ENCODE results near the gene RIC8A. TPM values are rescaled to one million over a fixed set of nuclear protein-coding genes. Genes with fewer than 3 reads are reported as not detected.

The RIC8A gene
- polyA plus RNA-seq, 2 of the 4 experiments (the other 2 are of a cell fraction), result 82.0 to 101 TPM

- H3K4me1 ChIP-seq, result no peaks in the 10 kb centered on the region
- POLR2A ChIA-PET, result interaction anchor here (1.1 kb wide), 1 partner anchor 20 kb away, joined by 4 read pairs; the partner anchor contains the start of genes BET1L and RIC8A
- H3K4me3 ChIP-seq, result no peak overlapping the region
- CTCF ChIA-PET, result interaction anchor here (0.8 to 2.5 kb wide), 5 partner anchors 12 to 176 kb away, joined by 3 to 9 read pairs (median 3); no protein-coding TSS in a partner anchor
- ATAC-seq (no peak), FAIRE-seq (no peak), DNase-seq (ENCODE audit: low read depth in 1 of 2, low spot score in 1 of 2) (no peak)
- no peak overlapping the region for H3K27ac ChIP-seq
- WGBS (ENCODE audit: missing lambda C conversion rate), result 81% methylated on average over 6 of the region's 6 CpGs
- no peak overlapping the region for H3K4me2 ChIP-seq
- H3K9me3 ChIP-seq, result no peaks in the 10 kb centered on the region
- TF ChIP-seq KDM1A (IDR thresholded peaks at IDR 0.05; ENCODE audit: low read depth) (no peak), RCOR1 (IDR thresholded peaks at IDR 0.05; ENCODE audit: low read depth, low read length) (no peak), TFCP2L1 (CRISPR knock-in tag; IDR thresholded peaks at IDR 0.05) (no peak), NFE2L2 (conservative IDR thresholded peaks at IDR 0.05; ENCODE audit: low read length) (no peak), CHD2 (IDR thresholded peaks at IDR 0.05; ENCODE audit: low read length, partially characterized antibody) (no peak), POLR2AphosphoS2 (conservative IDR thresholded peaks at IDR 0.05; ENCODE audit: low read length) (no peak), BCL3 (IDR thresholded peaks at IDR 0.05) (no peak), CEBPB (IDR thresholded peaks at IDR 0.05) (no peak), ZC3H11A (IDR thresholded peaks at IDR 0.05) (no peak), ESRRA (IDR thresholded peaks at IDR 0.05; ENCODE audit: borderline replicate concordance, low read length) (no peak), ZSCAN20 (CRISPR knock-in tag; IDR thresholded peaks at IDR 0.05) (no peak)
Observed at GRCh38 chr11:227824-228379, 20.4 kb downstream of the RIC8A start.

- POLR2A ChIA-PET, result interaction anchor here (0.6 to 1.2 kb wide), 2 partner anchors 23 to 181 kb away, joined by 3 to 4 read pairs; partner anchors contain the start of genes BET1L and RIC8A
Observed at GRCh38 chr11:230431-230830, 22.9 kb downstream of the RIC8A start.

DNA sequence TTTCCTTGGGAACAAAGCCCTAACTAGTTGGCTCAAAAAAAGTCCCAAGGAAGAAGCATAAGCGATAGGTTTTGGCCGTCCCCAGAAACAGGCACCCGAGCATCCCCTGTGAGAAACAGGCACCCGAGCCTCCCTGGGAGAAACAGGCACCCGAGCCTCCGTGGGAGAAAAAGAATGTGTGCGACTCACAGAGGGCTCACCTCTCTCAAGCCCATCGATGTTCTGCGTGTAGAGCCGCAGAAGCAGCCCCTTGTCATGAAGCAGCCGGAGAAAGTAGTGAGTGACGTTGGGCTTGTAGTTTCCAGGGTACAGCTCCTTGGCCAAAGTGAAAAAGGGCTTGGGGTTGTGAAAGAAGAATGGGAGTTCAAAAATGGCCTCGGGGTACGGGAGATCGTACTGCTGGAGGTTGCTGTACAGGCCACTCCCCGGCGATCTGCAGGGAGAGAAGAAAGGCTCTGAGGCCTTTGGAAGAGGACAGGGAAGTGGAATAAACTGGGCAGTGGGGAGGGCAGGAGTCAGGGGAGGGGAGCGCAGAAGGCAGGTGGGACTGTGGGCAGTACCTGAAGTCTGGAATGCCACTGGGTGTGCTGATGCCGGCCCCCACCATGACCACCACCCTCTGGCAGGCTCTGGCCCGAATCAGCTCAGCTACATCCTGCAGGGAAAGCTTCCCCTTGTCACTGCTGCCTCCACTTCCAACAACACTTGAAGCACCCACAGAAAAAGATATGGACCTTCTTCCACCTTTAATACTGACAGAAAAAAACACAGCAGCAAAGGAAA is 25.5 kb downstream of the RIC8A start:
- no peak for TF ChIP-seq E2F6 (IDR thresholded peaks at IDR 0.05; ENCODE audit: borderline replicate concordance, low read depth)
- no peak for TF ChIP-seq FOXS1 (CRISPR knock-in tag; IDR thresholded peaks at IDR 0.05)
- no peak for TF ChIP-seq TP53 (CRISPR knock-in tag; IDR thresholded peaks at IDR 0.05)
- H3K4me3 ChIP-seq, result no peak overlapping the region
- ChIA-PET POLR2A (no interaction called here), CTCF (interaction anchor here (1.0 to 2.4 kb wide), 3 partner anchors 11 to 42 kb away, joined by 3 to 10 read pairs (median 4); no protein-coding TSS in a partner anchor)
- no peak for FAIRE-seq
- DNase-seq (ENCODE audit: low read depth in 1 of 2, low spot score in 1 of 2), result no peak
- H3K27ac ChIP-seq, result no peak overlapping the region
- 87% methylated on average over 20 of the region's 20 CpGs for WGBS (ENCODE audit: missing lambda C conversion rate)
- no peaks in the 10 kb centered on the region for H3K9me3 ChIP-seq
- ATAC-seq, result no peak
- peaks cover 11% of the 10 kb centered on the region; the same call in 2 of the 3 replicates for H3K4me1 ChIP-seq
- no peak overlapping the region for H3K4me2 ChIP-seq

More at GRCh38 chr11:230431-230830, 22.9 kb downstream of the RIC8A start:
- WGBS (ENCODE audit: missing lambda C conversion rate), result 96% methylated on average over 10 of the region's 10 CpGs
- CTCF ChIA-PET, result interaction anchor here (1.1 to 2.6 kb wide), 3 partner anchors 11 to 117 kb away, joined by 3 to 11 read pairs (median 3); no protein-coding TSS in a partner anchor
- Histone ChIP-seq H3K4me1 (peaks cover 7% of the 10 kb centered on the region; the same call in 2 of the 3 replicates), H3K4me2 (no peak overlapping the region), H3K9me3 (no peaks in the 10 kb centered on the region), H3K4me3 (no peak overlapping the region), H3K27ac (no peak overlapping the region)
- ATAC-seq (no peak), FAIRE-seq (no peak), DNase-seq (ENCODE audit: low read depth in 1 of 2, low spot score in 1 of 2) (no peak)
- no peak for TF ChIP-seq SREBF2 (IDR thresholded peaks at IDR 0.05)
- TF ChIP-seq MYC (IDR thresholded peaks at IDR 0.05; ENCODE audit: borderline replicate concordance, low read length), result no peak
- no peak for TF ChIP-seq CTCF (IDR thresholded peaks at IDR 0.05)
- no peak for TF ChIP-seq NR3C1 (IDR thresholded peaks at IDR 0.05)
- no peak for TF ChIP-seq PHF8 (IDR thresholded peaks at IDR 0.05; ENCODE audit: borderline replicate concordance, low read depth)
- TF ChIP-seq FOSL2 (IDR thresholded peaks at IDR 0.05), result no peak
- TF ChIP-seq FOSL2 (CRISPR knock-in tag; IDR thresholded peaks at IDR 0.05), result no peak
- TF ChIP-seq HEYL (CRISPR knock-in tag; IDR thresholded peaks at IDR 0.05), result no peak
- no peak for TF ChIP-seq MAFK (IDR thresholded peaks at IDR 0.05; ENCODE audit: partially characterized antibody)

Measured in A549 (cell line).